NOMO-1 treated with DMSO at 0.1 percent for 48 hours (cell line): ENCODE data around the gene RILPL1.
A peak's percentile ranks its signal among the peaks of the same experiment; 100 is the strongest.
"Not testable (repeated sequence)": the region's sequence is repeated elsewhere in the genome, so short reads cannot be mapped to it uniquely, and the experiment has no call there.

Experiments used
- DNase-seq: peaks from one replicate; lab custom pipeline; 2025; ENCODE audit not compliant: unreplicated experiment; lab: John Stamatoyannopoulos, UW

The RILPL1 gene

DNA sequence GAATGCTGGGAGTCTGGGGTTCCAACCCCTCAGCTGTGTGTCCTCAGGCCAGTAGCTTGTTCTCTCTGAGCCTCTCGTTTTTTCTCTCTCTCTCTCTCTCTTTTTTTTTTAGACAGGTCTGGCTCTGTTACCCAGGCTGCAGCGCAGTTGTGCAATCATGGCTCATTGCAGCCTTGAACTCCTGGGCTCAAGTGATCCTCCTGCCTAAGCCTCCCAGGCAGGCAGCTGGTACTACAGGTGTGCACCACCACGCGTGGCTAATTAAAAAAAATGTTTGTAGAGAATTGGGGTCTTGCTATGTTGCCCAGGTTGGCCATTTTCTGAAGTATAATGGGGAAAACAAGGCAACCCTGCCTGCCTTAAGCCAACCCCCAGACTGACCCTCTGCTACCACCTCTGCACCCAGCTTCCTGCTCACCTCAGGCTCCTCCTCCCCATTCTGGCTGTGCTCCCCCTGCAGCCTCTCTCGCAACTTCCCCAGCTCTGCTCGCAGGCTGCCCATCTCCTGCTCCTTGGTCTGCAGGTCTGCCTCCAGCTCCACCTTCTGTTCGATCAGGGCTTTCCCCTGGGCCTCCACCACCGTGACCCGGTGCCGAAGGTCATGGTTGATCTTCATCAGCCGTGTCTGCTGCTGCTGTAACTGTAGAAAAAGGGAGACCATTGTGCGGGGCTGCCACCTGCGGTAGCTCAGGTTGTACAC is 35.2 kb downstream of the RILPL1 start:
- DNase-seq: peak; percentile 5

DNA sequence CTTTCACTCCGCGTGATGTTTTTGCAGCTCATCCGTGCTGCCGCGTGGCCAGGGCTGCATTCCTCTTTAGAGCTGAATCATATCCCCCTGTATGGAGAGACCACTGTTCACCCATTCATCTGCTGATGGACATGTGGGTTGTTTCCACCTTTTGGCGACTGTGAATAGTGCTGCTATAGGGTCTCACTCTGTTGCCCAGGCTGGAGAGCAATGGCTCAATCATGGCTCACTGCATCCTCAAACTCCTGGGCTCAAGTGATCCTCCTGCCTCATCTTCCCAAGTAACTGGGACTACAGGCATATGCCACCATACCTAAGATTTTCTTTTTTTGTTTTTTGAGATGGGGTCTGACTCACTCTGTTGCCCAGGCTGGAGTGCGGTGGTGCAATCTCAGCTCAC is 36.5 kb downstream of the RILPL1 start:
- DNase-seq: no peak

DNA sequence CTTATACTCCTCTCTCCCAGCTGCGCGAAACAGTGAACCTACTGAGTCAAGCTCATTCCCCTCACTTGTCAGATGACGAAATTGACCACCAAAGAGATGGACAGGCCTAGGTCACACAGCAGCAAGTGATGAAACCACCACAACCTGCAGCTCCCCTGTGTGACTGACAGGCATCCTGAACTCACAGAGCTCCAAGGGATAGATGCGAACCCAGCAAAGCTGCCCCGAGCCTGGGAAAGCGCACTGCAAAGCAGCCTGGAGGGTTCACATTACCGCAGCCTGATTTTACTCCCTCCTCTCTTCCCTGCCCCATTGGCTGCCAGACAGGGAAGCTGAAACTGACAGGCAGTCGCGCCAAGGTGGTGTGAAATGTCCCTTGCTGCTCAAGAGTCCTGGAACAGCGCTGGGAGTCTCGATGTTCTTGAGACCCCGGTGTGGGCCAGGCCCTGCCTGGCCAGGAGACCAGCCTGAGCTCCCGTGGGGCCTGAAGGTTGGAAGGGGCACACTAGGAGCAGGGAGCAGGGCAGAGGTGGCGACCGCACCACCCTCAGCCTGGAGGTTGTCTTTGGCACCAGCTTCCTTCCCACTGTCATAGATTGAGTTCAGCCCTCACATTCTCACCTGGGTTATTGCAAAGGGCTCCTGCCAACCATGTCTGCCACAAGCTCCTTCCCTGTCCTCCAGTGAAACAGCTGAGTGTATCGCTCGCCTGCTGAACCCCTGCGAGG is 39.2 kb downstream of the RILPL1 start:
- no peak for DNase-seq

DNA sequence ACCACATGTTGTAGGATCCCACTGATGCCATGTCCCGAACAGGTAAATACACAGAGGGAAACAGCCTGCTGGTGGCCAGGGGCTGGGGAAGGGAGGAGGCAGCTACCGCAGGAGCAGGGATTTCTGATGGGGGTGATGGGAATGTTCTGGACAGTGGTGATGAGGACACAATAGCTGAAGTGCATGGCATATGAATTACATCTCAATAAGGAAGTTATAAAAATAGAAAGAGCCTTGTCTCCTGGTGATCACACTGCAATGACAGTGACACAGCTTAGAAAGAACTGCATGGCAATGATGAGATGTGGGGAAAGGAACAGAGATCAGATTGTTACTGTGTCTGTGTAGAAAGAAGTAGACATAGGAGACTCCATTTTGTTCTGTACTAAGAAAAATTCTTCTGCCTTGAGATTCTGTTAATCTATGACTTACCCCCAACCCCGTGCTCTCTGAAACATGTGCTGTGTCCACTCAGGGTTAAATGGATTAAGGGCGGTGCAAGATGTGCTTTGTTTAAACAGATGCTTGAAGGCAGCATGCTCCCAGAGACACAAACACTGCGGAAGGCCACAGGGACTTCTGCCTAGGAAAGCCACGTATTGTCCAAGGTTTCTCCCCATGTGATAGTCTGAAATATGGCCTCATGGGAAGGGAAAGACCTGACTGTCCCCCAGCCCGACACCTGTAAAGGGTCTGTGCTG is 41.0 kb downstream of the RILPL1 start:
- peak; percentile 73 for DNase-seq

DNA sequence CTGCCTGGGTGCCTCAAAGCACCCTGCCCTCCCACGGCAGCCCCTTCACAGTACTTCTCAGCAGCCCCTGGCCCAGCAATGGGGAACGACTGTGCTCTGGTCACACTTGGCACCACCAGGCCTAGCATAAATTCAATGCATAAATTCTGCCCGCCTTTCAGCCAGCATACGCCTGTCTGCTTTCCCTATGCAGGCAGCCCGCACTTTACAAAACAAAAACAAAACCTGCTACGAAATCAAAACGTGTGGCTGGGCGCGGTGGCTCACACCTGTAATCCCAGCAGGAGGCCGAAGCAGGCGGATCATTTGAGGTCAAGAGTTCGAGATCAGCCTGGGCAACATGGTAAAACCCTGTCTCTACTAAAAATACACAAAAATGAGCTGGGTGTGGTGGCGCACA is 42.0 kb downstream of the RILPL1 start:
- no peak for DNase-seq

DNA sequence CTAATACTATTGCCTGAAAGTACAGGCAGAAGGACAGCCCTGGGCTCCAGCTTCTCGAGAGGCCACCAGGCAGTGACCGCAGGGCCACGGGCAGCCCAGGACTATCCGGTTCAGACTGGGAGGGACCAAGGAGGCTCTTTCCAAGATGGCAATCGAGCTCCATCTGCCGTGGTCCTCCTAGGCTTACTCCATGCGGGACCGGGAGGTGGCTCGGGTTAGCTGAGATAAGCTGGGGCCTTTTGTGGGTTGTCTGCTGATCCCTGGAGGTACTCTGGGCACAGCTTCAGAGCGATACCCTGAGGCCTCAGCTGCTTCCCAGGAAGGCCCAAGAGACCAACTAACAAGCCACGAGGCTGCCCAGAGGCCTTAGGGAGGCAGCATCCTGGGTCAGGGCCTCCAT is 42.5 kb downstream of the RILPL1 start:
- no peak for DNase-seq

DNA sequence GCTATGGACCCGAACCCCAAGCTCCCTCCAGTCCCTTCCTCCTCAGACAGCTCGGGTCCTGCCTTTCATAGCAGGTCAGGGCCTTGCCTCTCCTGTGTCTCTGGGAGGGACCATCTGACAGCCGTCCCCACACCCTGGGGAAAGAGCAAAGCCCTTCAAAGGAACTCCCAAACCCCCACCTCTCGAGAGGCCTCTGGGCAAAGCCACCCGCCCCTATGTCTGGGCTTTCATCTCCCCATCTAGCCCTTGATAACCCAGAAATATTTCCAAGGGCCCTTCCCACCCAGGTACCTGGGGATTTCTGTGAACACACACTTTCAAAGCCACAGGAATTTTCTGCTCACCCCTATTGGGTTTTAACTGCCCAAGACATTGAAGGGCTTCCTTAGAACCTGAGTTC is 43.4 kb downstream of the RILPL1 start:
- DNase-seq: no peak

DNA sequence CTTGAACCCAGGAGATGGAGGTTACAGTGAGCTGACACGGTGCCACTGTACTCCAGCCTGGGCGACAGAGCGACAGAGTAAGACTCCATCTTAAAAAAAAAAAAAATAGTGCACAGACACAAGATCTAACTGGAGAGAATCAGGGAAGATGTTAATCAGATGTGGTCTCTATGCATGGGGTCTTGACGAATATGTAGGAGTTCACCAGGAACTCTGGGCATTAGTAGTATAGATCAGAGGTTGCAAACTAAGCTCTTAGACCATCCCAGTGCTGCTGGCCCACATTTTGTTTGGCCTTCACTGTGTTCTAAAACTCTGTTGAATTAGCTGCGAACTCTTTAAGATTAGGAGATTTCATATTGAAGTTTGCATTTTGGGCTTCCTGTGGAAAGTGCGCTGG is 43.9 kb downstream of the RILPL1 start:
- no peak for DNase-seq

DNA sequence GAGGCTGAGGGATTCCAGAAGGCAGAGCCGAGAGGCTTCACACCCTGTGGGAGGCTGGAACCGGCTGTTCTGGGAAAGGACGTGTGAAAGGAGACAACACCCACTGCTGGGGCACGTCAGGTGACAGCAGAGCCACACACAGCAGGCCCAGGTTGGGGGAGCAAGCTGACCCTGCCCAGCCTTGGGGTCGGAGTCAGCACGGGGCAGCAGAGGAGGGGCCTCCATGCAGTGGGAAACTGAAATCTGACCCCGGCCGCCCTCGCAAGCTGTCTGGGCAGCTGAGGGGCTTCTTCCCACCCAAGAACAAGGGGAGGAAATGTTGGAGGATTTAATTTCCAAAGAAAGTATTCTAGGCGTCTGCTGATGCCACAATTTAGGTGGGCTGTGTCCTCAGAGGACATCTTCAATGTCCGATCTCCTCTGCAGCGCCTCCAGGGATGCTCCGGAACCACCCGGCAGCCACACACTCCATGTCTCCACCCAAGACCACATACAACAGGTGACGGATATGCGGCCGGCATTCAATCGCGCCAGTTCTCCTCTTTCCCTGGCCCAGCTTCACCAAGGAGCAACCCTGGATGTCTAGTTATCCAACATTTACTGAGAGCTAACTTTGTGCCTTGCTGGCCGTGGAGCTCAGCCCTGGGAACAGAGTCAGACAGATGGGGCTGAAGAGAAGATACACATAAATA is 44.8 kb downstream of the RILPL1 start:
- no peak for DNase-seq

DNA sequence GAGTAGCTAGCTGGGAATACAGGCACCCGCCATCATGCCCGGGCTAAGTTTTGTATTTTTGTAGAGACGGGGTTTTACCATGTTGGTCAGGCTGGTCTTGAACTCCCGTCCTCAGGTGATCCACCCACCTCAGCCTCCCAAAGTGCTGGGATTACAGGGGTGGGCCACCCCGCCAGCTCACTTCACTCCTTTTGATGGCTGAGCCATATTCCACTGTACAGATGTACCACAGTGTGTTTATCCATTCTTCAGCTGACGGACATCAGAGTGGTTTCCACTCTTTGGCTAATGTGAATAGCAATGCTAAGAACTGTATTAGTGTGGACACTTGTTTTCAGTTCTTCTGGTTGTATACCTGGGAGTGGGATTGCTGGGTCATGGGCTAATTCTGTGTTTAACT is 46.1 kb downstream of the RILPL1 start:
- no peak for DNase-seq

DNA sequence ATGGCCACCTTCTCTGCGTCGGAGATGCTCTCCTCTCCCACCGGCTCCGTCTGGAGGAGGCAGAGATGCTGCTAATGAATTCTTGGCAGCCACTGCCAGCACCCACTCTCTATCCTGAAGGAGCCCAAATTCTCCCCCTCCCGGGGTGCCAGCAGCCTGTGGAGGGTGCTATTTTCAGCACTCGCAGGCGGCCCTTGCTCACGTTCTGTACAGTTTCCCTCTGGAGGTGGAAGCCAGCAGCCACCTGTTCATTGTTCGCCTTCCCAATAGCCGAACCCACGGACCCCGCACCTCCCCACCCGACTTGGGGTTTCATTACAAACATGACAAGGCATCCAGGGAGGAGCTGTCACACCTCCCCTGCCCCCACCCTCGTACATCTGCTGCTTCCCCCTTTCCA is 47.8 kb downstream of the RILPL1 start:
- no peak for DNase-seq

DNA sequence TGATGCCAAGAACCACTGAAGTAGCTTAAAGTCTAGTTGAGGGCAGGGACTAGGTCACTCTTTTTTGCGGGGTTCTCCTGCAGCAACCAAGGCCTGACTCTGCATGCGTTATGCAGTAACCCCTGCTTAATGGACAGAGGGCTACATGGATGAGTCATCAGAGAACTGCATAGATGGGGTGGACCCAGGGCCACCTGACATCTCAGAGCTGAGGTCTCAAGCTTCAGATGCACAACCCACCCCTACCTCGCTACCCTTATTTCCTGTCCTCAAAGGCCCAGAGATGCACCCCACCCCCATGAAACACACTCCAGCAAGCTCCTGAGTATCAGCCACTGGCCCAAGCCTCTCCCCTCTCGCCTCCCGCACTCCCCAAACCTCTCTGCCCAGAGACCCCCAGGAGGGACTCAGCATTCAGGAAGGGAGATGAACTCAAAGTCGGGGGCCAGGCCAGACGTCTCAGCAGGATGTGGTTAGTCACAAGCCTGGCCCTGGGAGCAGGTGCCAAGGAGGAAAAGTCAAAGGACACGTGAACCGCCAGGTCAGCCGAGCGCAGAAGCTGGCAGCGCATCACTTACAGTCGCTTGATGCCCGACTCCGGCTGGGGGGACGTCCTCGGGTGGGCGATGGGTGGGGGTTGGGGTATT is 49.8 kb downstream of the RILPL1 start:
- DNase-seq: no peak

DNA sequence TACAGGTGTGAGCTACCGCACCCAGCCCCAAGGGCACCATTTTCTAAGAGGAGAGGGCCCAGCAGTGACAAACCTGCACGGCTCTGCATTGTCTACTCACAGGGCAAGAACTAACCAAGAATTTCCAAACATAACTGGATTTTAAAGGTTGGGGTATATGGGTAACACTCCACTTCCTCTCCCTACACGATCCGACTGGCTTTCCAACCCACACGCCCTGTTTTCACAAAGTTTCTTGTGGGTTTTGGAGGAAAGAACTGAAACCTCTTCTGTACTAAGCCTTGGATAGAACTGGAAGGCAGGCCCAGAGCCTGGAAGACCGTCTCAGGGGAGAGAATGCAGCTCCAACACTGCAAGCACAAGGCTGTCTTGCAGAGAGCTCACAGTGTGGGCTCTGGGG is 50.6 kb downstream of the RILPL1 start:
- DNase-seq: no peak

DNA sequence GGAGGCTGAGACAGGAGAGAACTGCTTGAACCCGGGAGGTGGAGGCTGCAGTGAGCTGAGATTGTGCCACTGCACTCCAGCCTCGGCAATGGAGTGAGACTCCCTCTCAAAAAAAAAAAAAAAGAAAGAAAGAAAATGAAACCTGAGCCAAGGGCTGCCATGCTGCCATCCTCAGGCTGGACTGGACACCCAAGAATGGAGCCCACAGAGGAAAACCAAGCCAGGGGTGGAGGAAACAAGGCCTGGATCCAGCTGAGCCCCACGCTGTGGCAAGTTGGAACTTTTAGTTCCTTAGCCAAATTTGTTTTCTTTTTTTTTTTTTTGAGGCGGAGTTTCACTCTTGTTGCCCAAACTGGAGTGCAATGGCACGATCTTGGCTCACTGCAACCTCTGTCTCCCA is 52.3 kb downstream of the RILPL1 start:
- DNase-seq: not testable (repeated sequence)

DNA sequence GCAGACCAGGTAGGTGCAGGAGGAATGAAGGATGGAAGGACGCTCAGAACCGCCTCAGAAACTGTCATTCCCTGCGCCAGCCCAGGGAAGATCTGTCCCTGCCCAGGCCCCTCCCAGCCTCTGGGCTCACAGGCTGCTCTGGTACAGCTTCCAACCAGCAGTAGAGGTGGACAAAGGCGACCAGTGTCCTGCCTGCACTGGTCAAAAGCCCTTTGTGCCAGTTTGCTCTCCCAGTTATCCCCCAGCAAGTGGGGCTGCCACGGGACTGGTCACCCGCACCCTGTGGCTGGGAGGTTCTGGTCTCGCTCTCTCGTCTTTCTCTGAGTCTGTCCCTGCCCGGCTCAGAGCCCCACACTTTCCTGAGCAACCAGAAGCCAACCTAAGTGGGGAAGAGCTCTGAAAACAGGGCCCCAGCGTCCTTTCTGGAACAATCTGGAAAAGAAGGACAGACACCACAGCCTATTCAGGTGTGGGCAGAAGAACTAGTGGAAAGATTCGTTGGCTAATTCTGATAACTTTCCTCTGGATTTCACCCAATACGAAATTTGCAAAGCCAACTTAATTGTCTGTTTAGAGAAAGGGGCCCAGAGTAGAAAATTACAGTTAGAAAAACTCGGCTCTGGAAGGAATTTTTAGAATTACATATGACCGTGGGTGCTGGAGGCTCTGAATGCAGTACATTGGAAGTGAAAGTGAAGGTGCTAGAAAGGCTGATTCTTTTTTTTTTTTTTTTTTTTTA is 53.9 kb downstream of the RILPL1 start:
- no peak for DNase-seq

DNA sequence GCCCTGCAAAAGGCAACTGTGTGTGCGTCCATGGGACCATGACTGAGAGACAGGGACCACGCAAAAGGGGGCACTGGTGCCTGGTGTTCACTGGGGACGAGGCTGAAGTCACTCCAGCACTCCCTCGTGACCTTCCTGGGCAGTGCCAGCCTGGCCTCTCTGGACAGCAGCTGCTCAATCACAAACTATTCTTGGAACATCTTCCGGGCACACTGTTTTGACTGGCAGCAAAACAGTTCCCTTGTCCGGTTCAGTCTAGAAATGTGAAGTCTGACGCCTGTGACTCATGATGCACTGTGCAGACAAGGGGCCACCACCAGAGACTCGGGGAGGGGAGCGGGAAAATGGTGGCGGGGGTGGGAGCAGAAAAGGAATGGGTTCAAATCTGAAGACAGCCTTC is 54.8 kb downstream of the RILPL1 start:
- no peak for DNase-seq

DNA sequence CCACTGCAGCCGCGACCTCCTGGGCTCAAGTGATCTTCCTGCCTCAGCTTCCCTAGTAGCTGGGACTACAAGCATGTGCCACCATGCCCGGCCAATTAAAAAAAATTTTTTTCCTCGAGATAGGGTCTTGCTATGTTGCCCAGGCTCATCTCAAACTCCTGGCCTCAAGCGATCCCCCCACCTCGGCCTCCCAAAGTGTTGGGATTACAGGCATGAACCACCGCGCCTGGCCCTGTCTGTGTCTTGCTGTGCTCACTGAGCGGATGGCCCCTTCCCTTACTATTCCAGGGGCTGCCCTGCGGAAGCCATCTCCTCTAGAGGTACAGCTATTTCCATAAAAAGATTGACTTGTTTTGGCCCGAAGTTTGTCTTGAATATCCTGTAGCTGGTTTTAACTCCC is 55.5 kb downstream of the RILPL1 start:
- no peak for DNase-seq

DNA sequence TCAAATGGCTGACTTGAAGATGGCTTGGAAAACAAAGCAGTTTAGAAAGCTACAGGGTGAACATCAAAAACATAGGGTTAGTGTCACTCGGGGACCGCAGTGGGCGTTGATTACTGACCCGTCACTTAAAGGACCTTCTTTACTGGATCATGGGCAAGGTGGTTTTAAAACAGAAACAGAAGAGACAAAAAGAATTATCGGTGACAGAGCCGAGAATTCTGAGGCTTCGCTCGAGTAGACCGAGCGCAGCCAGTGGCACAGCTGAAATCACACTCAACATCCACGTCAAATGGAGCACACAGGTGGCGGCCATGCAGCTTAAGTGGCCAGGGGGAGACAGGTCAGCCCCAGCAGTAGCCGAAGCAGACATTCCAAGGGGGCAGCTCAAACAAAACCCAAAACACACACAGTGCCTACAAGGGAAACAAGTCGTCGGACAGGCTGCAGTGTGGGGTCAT is 58.2 kb downstream of the RILPL1 start:
- no peak for DNase-seq

DNA sequence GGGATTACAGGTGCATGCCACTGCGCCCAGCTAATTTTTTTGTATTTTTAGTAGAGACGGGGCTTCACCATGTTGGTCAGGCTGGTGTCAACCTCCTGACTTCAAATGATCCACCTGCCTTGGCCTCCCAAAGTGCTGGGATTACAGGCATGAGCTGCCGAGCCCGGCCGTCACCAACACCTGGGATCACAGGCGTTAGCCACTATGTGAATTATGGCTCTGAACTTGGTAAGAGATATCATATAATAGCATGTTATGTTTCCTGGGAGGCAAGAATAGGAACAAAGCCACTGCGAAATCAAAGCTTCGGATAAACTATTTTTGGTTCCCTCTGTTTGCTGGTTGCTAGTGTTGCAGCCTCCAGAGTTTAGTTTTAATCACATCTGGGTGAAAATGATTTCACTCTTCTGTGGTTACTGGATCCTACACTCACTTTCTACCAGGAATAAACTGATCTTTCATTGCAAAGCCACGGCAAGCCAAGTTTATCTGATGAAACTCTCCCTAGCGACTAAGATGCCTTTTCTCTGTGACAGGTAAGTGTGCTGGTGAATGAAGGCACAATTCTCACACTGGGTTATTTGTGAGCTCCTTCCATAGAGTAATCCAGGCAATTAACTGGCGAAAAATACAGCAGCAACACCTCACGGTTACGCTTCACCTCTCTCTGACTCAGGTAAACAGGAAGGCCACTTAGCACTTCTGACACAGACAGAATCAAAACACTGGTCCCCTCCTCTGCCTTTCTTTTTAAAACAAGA is 58.9 kb downstream of the RILPL1 start:
- no peak for DNase-seq

DNA sequence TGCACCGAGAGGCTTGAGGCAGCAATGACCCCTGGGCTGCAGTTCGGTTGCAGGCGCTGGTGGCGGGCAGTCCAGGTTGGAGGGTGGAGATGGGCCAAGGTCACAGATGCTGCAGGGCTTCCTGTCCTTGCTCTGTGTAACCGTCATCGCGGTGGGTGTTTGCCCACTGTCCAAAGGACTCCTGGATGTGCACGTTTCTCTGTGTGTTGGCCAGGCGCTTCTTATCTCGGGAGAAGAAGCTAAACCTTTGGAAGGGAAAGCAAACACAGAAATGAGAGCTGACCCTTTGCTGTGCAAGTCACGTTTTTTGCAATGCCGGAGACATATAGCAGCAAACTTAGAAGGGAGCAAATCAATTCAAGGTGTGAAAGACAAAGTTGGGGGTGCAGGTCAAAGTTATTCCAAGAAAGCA is 61.1 kb downstream of the RILPL1 start:
- DNase-seq: no peak
